ENCODE measurements around the gene AKAP7. TPM values are rescaled to one million over a fixed set of nuclear protein-coding genes. Genes with fewer than 3 reads are reported as not detected.

AKAP7 gene
- total and polyA plus RNA-seq, 12 donors: 1.8 to 15.4 (median 8.7) TPM

DNA sequence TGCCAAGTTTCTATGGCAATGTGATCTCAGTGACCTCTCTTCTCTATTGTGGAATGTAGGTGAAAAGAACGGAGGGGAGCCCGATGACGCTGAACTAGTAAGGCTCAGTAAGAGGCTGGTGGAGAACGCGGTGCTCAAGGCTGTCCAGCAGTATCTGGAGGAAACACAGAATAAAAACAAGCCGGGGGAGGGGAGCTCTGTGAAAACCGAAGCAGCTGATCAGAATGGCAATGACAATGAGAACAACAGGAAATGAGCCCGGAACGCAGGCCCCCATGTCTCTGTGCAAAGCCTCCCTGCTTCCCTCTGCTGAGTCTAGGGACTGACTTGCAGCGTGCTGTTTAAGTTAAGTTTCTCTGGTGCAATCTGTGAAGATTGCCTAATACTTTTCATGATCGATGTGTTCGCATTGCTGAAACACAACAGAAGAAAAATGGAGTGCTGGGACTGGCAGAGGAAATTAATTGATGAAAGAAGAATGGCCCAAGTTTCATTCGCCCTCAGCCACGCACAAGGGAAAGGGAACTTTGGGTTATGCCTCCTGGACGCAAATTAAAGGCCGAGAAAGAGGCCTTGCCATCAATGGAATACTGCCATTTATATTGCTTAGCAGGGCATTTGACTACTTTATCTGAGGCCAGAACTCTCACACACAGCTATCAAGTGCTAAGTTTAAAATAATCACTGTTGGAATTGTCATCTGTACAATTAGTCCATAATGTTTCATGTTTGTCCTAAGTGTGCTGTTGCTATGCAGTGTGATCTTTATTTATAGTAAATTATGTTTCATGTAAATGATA, 146.4 kb downstream of the AKAP7 start:
- Histone ChIP-seq H3K4me3 (peak overlapping the region in 2 of 10 donors; percentile 12 to 13), H3K4me1 (peaks cover 0 to 14% (median 6%) of the 10 kb centered on the region in 9 donors), H3K27ac (peak overlapping the region in 1 of 10 donors; percentile 75), H3K36me3 (peaks cover 0 to 12% (median 0%) of the 10 kb centered on the region in 9 donors), H3K9me3 (no peaks in the 10 kb centered on the region), H3K27me3 (no peaks in the 10 kb centered on the region)
- ATAC-seq (peak; percentile 34 to 76 (median 61)), DNase-seq (peak in 1 of 2 donors; percentile 20)
- intact Hi-C loops (cut with DNase I): no loop called here
- WGBS, 2 donors: 41 to 55% methylated on average over 16 of the region's 16 CpGs
- no peak for TF ChIP-seq CTCF (IDR thresholded peaks at IDR 0.05)

DNA sequence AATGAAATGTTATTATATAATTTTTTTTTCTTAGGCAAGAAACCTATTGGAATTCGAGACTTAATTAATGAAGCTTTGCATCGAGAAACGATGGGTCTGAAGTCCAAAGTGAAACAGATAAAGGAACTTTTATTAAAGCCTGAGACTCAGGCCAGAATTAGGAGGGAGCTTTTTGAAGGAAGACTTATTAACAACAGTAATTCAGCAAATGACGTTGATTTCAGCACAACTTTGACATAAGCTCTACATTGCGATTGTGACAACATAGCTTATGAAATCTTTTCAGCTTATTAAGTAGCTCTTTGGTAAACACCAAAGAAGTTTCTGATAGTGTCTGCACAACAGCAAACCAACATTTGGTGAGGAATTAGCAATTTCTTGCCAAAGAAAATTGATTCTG, 147.1 kb downstream of the AKAP7 start:
- no peak for TF ChIP-seq CTCF (IDR thresholded peaks at IDR 0.05)
- ATAC-seq: no peak
- Histone ChIP-seq H3K27ac (peak overlapping the region in 1 of 10 donors; percentile 75), H3K9me3 (no peaks in the 10 kb centered on the region), H3K4me1 (peaks cover 0 to 14% (median 6%) of the 10 kb centered on the region in 9 donors), H3K27me3 (no peaks in the 10 kb centered on the region), H3K4me3 (no peak overlapping the region), H3K36me3 (peaks cover 0 to 12% (median 0%) of the 10 kb centered on the region in 9 donors)
- no peak for DNase-seq
- WGBS, 2 donors: 92 to 95% methylated on average over 5 of the region's 5 CpGs
- intact Hi-C loops (cut with DNase I): no loop called here

- DNase-seq: no peak
- Histone ChIP-seq H3K4me1 (peaks cover 0 to 14% (median 6%) of the 10 kb centered on the region in 9 donors), H3K36me3 (peaks cover 0 to 12% (median 0%) of the 10 kb centered on the region in 9 donors), H3K27me3 (no peaks in the 10 kb centered on the region), H3K4me3 (no peak overlapping the region), H3K27ac (no peak overlapping the region), H3K9me3 (no peaks in the 10 kb centered on the region)
- TF ChIP-seq CTCF (IDR thresholded peaks at IDR 0.05): no peak
- no peak for ATAC-seq
- WGBS, 2 donors: 82 to 87% methylated on average over 7 of the region's 7 CpGs
- intact Hi-C loops (cut with DNase I): no loop called here
These were observed 148.4 kb downstream of the AKAP7 start for GRCh38 chr6:131283466-131284175.

DNA sequence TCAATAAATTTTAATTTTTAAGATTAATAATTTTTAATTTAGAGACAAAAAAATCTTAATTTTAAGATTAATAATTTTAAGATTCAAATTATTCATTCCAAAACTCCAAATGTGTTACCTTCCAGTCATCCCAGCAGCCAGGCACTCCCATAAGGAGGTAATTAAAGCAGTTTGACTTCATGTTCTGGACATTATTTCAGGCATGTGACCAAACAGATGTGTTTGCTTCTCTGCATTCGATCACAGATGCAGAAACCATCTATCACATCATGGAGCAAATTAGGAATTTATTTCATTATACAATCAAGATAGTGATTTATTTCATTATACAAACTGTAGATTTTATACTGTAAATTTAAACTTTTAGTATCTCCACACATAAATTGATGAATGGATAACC, 150.3 kb downstream of the AKAP7 start:
- H3K4me3 ChIP-seq: no peak overlapping the region
- intact Hi-C loops (cut with DNase I): no loop called here
- no peak for DNase-seq
- peaks cover 0 to 12% (median 0%) of the 10 kb centered on the region in 9 donors for H3K36me3 ChIP-seq
- 97 to 98% methylated on average over 1 of the region's 1 CpG for WGBS, 2 donors
- no peak for ATAC-seq
- no peak overlapping the region for H3K27ac ChIP-seq
- H3K9me3 ChIP-seq: no peaks in the 10 kb centered on the region
- peaks cover 0 to 14% (median 6%) of the 10 kb centered on the region in 9 donors for H3K4me1 ChIP-seq
- no peak for TF ChIP-seq CTCF (IDR thresholded peaks at IDR 0.05)
- no peaks in the 10 kb centered on the region for H3K27me3 ChIP-seq
